HG02610 (cell line): ENCODE measurements around the gene CCDC71.

Experiments used
- ATAC-seq: cut with Tn5 transposase; IDR thresholded peaks from one replicate; pipeline ENCODE4 v1.9.1; 2021; ENCODE audit warnings: mild to moderate bottlenecking, moderate library complexity; ENCODE audit not compliant: unreplicated experiment

The CCDC71 gene

GRCh38 chr3:49165771-49166751 is at the start of gene CCDC71:
CCDC71 (minus strand) TSS chr3:49166331; CDS start chr3:49164208, 2,123 bp downstream.
- ATAC-seq, result no peak

DNA sequence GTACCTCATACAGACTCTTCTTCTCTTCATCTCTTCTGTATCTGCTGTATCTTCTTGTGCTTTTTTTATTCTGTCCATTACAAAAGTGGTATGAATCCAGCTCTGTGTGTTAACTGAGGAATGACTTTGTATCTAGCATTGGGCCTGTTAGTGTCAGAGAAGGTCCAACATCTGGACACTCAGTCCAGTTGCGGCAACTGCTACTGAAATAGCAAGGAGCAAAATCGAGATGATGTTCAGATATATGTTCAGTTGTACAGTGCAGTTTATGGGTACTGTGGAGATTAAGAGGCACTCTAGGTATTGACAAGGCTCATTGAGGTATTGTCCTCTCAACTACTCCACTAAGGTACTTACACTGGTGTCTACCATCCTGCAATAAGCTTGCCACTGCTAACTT is 47.9 kb upstream of the CCDC71 start:
- ATAC-seq, result no peak

DNA sequence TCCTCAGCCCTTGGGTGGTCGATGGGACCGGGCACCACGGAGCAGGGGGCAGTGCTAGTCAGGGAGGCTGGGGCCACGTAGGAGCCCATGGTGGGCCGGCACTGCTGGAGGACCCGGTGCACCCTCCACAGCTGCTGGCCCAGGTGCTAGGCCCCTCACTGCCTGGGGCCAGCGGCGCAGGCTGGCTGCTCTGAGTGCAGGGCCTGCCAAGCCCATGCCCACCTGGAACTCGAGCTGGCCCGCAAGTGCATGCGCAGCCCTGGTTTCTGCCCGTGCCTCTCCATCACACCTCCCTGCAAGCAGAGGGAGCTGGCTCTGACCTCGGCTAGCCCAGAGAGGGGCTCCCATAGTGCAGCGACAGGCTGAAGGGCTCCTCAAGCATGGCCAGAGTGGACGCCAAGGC is 47.4 kb upstream of the CCDC71 start:
- ATAC-seq, result no peak

DNA sequence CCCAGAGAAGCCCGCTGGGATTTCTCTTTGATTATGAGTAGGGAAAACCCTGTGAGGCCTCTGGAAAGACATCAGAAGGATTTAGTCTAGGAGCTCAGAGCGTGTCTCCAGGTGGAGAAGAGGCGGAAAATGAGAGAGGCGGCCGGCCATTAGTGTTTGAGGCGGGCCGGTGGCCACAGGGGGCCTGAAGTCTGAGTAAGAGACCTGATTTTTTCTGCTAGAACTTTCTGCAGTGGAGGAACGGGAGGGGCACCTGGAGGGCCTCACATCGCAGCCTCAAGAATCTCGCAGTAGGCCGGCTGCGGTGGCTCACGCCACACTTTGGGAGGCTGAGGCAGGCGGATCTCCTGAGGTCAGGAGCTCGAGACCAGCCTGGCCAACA is 33.8 kb upstream of the CCDC71 start:
- no peak for ATAC-seq

- ATAC-seq, result no peak
These were observed 33.2 kb upstream of the CCDC71 start for GRCh38 chr3:49199239-49199899.

DNA sequence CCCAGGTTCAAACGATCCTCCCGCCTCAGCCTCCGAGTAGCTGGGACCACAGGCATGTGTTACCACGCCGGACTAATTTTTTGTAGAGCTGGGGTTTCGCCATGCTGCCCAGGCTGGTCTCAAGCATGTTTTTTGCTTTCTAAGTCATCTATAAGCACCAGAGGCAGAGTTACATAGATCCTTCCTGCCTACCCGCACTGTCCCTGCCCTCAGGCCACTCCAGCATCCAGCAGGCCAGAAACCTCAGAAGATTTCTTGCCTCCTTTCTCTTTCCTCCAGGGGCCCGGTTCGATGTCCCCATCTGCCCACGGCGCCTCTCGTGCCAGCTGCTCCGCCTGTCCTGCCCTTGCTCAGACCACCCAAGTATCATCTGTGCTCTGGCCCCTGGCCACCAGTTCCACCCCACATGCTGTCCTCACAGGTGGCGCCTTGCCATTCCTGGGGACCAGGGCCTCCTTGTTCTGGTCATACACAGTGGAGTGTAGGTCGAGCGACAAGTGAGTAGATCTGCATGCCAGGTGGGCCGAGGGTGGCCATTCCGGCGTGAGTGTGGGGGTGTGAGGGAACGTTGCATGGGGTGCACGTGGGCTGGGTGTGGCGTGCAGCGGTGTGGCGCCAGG is 32.6 kb upstream of the CCDC71 start:
- ATAC-seq, result no peak

- no peak for ATAC-seq
These were observed 32.0 kb upstream of the CCDC71 start for GRCh38 chr3:49198161-49198560.

- no peak for ATAC-seq
These were observed 25.6 kb upstream of the CCDC71 start for GRCh38 chr3:49191741-49192140.

- no peak for ATAC-seq
These were observed 17.7 kb upstream of the CCDC71 start for GRCh38 chr3:49183873-49184272.

- no peak for ATAC-seq
These were observed 16.6 kb upstream of the CCDC71 start for GRCh38 chr3:49182682-49183081.

- ATAC-seq, result no peak
These were observed 15.2 kb upstream of the CCDC71 start for GRCh38 chr3:49181351-49181750.

GRCh38 chr3:49180116-49180515 is 14.0 kb upstream of the CCDC71 start:
- no peak for ATAC-seq

GRCh38 chr3:49177073-49177472 is 10.9 kb upstream of the CCDC71 start:
- ATAC-seq, result no peak

GRCh38 chr3:49175530-49175929 is 9.4 kb upstream of the CCDC71 start:
- no peak for ATAC-seq

GRCh38 chr3:49174397-49174985 is 8.4 kb upstream of the CCDC71 start:
- no peak for ATAC-seq

DNA sequence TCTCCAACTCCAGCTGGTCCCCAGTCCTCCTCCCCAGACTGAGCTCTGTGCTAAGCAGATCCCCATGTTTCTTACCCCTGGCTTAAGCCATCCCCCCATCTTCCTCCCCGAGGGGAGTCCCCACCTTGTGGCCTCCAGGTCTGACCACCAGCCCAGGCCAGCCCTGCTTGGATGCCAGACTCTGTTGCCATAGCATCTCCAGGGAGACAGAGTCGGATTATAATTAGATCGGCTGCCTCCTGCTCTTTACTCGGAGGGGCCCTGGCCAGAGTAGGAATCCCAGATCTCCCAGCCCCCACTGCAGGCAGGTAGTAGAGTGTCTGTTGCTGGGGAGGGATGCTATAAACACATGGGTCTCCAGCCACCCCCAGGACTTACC is 7.7 kb upstream of the CCDC71 start:
- no peak for ATAC-seq

GRCh38 chr3:49173116-49173791 is 7.1 kb upstream of the CCDC71 start:
- no peak for ATAC-seq

- ATAC-seq, result no peak
These were observed 6.5 kb upstream of the CCDC71 start for GRCh38 chr3:49172551-49173041.

DNA sequence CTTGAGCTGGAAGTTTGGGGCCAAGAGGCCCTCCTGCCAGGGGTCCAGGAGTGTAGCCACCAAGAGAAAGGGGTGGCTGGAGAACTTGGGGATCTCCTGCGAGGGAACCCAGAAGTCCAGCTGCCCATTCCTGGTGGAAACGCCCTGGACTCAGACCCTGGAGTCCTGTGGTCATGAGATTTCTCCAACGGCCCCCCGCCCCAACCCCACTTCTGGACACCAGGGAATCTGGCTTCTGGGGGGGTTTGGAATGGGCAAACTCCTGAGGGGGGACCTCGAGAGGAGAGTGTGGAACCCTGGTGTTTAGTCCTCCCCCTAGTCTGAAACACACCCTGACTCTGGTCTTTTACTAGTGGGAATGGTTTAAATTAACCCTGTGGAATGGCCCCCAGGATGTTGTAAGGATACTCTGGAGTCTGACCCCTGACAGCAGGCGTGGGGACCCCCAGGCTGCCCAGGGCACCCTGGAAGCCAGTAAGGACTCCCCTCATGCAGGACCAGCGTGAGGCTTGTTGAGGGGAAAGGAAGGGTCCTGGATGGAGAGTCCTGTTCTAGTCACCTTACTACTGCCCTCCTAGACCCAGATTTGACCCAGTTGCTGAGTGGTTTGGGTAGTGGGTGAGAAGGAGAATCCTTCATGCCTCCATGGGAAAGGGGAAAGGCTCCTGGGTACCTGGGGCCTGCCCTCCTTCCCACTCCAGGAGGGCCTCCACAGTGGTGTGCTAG is 5.8 kb upstream of the CCDC71 start:
- no peak for ATAC-seq
